Adrenal gland (tissue), 12 donors: ENCODE data around the gene CRYBB1. TPM values are rescaled to one million over a fixed set of nuclear protein-coding genes. Genes with fewer than 3 reads are reported as not detected.

ENCODE experiments used
- DNase-seq, 7 donors: peaks; one replicate each; pipeline ENCODE4 v3.0.0-alpha.2; 2019 to 2020
- H3K27ac ChIP-seq, 5 donors: fragments of 200-600 bp; sonication (generic) in 4 of 5; 1 replicate in 3 of 5; 2 replicates in 2 of 5; pipeline versions ENCODE4 v1.5.1 to v1.8.0; 2016 to 2020; ENCODE audit warnings: mild to moderate bottlenecking in 1 of 5
- H3K27me3 ChIP-seq: fragments of 200-600 bp; 2 replicates; pipeline ENCODE4 v1.8.0; 2021
- H3K36me3 ChIP-seq, 2 donors: fragments of 200-600 bp; replicated peaks in 1 of 2; 1 replicate in 1 of 2; 2 replicates in 1 of 2; pipeline versions ENCODE4 v1.5.1 to v1.8.0; 2018 to 2022
- H3K4me1 ChIP-seq, 2 donors: fragments of 200-600 bp; replicated peaks in 1 of 2; 1 replicate in 1 of 2; 2 replicates in 1 of 2; pipeline versions ENCODE4 v1.5.1 to v1.8.0; 2018 to 2021
- H3K4me3 ChIP-seq, 4 donors: fragments of 200-600 bp; sonication (generic) in 3 of 4; one replicate each; pipeline ENCODE4 v1.5.1; 2016 to 2018
- H3K9me3 ChIP-seq, 3 donors: fragments of 200-600 bp; sonication (generic) in 1 of 3; replicated peaks in 1 of 3; 1 replicate in 2 of 3; 2 replicates in 1 of 3; pipeline versions ENCODE4 v1.5.1 to v1.8.0; 2016 to 2021
- POLR2A ChIP-seq, 2 donors: fragments of 450-650 bp; IDR thresholded peaks; one replicate each; pipeline ENCODE4 v1.6.1; 2017; ENCODE audit warnings: antibody characterized with exemption in 2 of 2, mild to moderate bottlenecking in 2 of 2, moderate library complexity in 1 of 2
- WGBS, 4 donors: extraction: QIAGEN DNeasy Blood & Tissue Kit in 2 of 4; methylation state at CpG; one replicate each; pipeline versions ENCODE4 v1.1.5 to v1.1.7; 2013 to 2017; 5-methylcytosine and 5-hydroxymethylcytosine counted together
- intact Hi-C, 2 donors: fragments of 100-400 bp; cut with DNase I; formaldehyde crosslinking; loops; one replicate each; pipeline versions ENCODE4 v1.14.1 to v1.15.0; 2022 to 2023
- polyA plus RNA-seq, 3 donors: library from polyadenylated mRNA; stranded (reverse); fragments of 200-250 nt in 2 of 3; fragments of 350-450 nt in 1 of 3; fragmentation: Illumina TruSeq in 1 of 3; extraction: RNeasy Lipid Tissue Mini Kit (QIAGEN cat#74804) in 1 of 3; gene quantifications; one replicate each; pipeline ENCODE4 v1.2.3, GENCODE V29; 2013 to 2014
- total RNA-seq, 9 donors: library from RNA; depleted of rRNA in 4 of 9; stranded (reverse); fragments of >200 nt in 4 of 9; fragments of 120-200 nt in 1 of 9; fragmentation: NEBNext Ultra II Directional in 1 of 9; extraction: Animal tissue kit (Norgen Biotek cat#: 25700) in 1 of 9; gene quantifications; one replicate each; pipeline versions ENCODE4 v1.1.0 to v1.2.4, GENCODE V29; 2013 to 2023
- TF ChIP-seq, protein P1 (sequence below), 6 experiments: fragments of 450-650 bp in 4 of 6; fragments of 200-600 bp in 2 of 6; sonication (generic) in 1 of 6; IDR thresholded peaks; 1 replicate in 5 of 6; 2 replicates in 1 of 6; pipeline versions ENCODE4 v1.5.1 to v1.8.0; 2016 to 2021; ENCODE audit warnings: antibody characterized with exemption in 6 of 6, mild to moderate bottlenecking in 2 of 6, moderate library complexity in 1 of 6
- donor health status: healthy with polysubstance abuse.
- donor health status: Bipolar disorder and iron deficiency.
- donor health status: DM: yes; HTN: yes; CAD: no.
- donor health status: DM: no; HTN: no; CAD: no.
- donor health status: DM: no; HTN: no; CAD: no.
- donor health status: DM: yes; HTN: yes; CAD: no.

The CRYBB1 gene
- total and polyA plus RNA-seq, 12 donors, result 0.39 to 2.6 (median 1.6) TPM

DNA sequence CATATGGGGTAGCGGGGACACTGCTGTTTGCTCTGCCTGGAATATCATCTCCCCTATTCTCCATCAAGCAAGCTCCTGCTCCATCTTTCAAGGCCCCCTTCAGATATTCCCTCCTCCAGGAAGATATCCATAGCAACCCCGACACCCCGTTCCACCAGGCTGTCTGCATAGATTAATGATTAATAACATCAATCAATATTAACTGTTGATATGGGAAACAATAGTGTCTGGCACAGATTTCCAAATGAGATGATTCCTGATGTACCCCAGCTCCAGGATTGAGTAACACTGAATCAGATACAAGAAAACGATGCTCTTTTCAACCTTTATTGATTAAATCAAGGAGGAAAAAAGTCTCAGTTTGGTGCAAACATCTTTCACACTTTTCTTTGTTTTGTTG, 20.3 kb downstream of the CRYBB1 start:
- Histone ChIP-seq H3K36me3 (no peaks in the 10 kb centered on the region), H3K4me1 (no peaks in the 10 kb centered on the region), H3K4me3 (no peak overlapping the region), H3K9me3 (no peaks in the 10 kb centered on the region), H3K27me3 (no peaks in the 10 kb centered on the region), H3K27ac (no peak overlapping the region)
- 78 to 88% (median 84%) methylated on average over 4 of the region's 4 CpGs for WGBS, 4 donors
- TF ChIP-seq, protein P1, sequence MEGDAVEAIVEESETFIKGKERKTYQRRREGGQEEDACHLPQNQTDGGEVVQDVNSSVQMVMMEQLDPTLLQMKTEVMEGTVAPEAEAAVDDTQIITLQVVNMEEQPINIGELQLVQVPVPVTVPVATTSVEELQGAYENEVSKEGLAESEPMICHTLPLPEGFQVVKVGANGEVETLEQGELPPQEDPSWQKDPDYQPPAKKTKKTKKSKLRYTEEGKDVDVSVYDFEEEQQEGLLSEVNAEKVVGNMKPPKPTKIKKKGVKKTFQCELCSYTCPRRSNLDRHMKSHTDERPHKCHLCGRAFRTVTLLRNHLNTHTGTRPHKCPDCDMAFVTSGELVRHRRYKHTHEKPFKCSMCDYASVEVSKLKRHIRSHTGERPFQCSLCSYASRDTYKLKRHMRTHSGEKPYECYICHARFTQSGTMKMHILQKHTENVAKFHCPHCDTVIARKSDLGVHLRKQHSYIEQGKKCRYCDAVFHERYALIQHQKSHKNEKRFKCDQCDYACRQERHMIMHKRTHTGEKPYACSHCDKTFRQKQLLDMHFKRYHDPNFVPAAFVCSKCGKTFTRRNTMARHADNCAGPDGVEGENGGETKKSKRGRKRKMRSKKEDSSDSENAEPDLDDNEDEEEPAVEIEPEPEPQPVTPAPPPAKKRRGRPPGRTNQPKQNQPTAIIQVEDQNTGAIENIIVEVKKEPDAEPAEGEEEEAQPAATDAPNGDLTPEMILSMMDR (IDR thresholded peaks at IDR 0.05), result no peak
- TF ChIP-seq POLR2A (IDR thresholded peaks at IDR 0.05), result no peak
- no peak for DNase-seq
- intact Hi-C loops, result no loop called here

DNA sequence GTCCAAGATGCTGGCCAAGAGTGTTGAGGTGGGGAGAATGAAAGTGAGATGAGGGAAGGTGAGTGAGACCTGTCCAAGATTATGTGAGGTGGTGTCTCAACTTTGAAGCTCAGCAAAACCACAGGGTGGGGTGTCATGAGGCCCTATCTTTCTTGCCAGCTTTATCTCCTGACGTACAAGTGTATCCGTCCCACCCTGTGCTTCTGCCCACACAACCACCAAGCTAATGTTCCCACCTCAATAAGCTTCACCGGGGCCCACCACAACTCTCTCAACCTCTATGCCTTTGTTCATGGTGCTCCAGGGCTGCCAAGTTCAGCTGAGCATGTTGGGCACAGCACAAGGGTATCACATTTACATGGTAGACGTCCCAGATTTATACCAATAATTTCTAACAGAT, 20.8 kb downstream of the CRYBB1 start:
- Histone ChIP-seq H3K36me3 (no peaks in the 10 kb centered on the region), H3K4me3 (no peak overlapping the region), H3K27ac (no peak overlapping the region), H3K9me3 (no peaks in the 10 kb centered on the region), H3K4me1 (no peaks in the 10 kb centered on the region), H3K27me3 (no peaks in the 10 kb centered on the region)
- no peak for TF ChIP-seq POLR2A (IDR thresholded peaks at IDR 0.05)
- TF ChIP-seq, protein P1 (IDR thresholded peaks at IDR 0.05), result no peak
- intact Hi-C loops, result no loop called here
- WGBS, 4 donors, result 79 to 88% (median 86%) methylated on average over 4 of the region's 4 CpGs
- DNase-seq, result no peak

DNA sequence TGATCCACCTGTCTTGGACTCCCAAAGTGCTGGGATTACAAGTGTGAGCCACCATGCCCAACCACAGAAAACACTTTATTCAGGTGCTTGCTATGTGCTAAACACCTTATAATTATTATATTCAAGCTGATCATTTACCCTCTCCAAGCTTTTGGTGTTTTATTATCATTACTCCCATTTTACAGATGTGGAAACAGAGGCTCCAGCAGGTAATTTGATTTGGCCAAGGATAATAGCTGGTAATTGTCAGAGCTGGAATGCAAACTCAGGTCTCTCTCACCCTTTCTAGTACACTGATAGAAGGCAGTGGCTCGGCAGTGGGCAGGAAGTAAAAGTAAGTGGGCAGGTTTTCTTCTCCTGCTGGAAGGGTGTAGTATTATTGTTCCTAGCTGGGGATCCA, 24.1 kb downstream of the CRYBB1 start:
- intact Hi-C loops, result no loop called here
- TF ChIP-seq POLR2A (IDR thresholded peaks at IDR 0.05), result no peak
- TF ChIP-seq, protein P1 (IDR thresholded peaks at IDR 0.05), result no peak
- peaks cover 3 to 8% of the 10 kb centered on the region in 2 donors for H3K4me1 ChIP-seq
- no peaks in the 10 kb centered on the region for H3K36me3 ChIP-seq
- no peaks in the 10 kb centered on the region for H3K9me3 ChIP-seq
- no peak overlapping the region for H3K27ac ChIP-seq
- no peaks in the 10 kb centered on the region for H3K27me3 ChIP-seq
- DNase-seq, result no peak
- 38 to 60% (median 52%) methylated on average over 1 of the region's 1 CpG for WGBS, 4 donors
- no peak overlapping the region for H3K4me3 ChIP-seq

DNA sequence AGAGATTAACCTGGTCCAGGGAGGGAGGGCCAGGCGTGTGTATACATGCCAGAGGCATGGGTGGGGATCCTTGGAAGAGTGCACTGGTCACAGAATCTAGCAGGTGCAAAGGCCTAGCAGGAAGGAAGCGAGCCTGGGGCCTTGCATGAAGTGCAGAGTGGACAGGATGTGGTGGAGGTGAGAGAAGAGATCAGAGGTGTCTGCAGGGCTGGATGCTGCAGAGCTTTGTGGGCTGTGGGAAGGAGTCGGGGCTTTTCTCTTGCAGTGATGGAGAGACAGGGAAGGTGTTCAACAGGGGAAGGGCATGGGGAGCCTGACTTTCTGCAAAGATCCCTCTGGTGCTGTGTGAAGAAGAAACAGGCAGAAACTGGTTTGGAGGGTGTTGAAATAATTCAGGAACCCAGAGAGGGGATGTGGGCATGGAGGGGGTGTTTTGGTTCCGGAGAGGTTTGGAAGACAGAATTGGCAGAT, 25.4 kb downstream of the CRYBB1 start:
- intact Hi-C loops, result no loop called here
- 63 to 77% (median 75%) methylated on average over 4 of the region's 4 CpGs for WGBS, 4 donors

More for the DNA sequence above, 25.4 kb downstream of the CRYBB1 start:
- Histone ChIP-seq H3K27me3 (no peaks in the 10 kb centered on the region), H3K4me1 (peaks cover 3 to 13% of the 10 kb centered on the region in 2 donors), H3K9me3 (no peaks in the 10 kb centered on the region), H3K27ac (no peak overlapping the region), H3K36me3 (no peaks in the 10 kb centered on the region), H3K4me3 (no peak overlapping the region)
- no peak for TF ChIP-seq POLR2A (IDR thresholded peaks at IDR 0.05)
- no peak for DNase-seq
